CD4-positive, CD25-positive, alpha-beta regulatory T cell (primary cell): ENCODE results near the gene GRIN1. TPM values are rescaled to one million over a fixed set of nuclear protein-coding genes. Genes with fewer than 3 reads are reported as not detected.

Experiments used
- ATAC-seq, 2 donors: fragments of 150-1000 bp; cut with Tn5 transposase; one replicate each; pipeline ENCODE4 v1.10.0; 2021; ENCODE audit warnings: low read depth in 2 of 2, moderate number of reproducible peaks in 2 of 2, moderate library complexity in 1 of 2
- DNase-seq, 3 donors: peaks; one replicate each; pipeline versions ENCODE4 v3.0.0 to v3.0.0-alpha.2; 2012 to 2022; ENCODE audit warnings: mixed read lengths in 1 of 3
- H3K27ac ChIP-seq: one replicate; pipeline ENCODE4 v1.7.0; 2013; ENCODE audit warnings: mild to moderate bottlenecking, low read length; ENCODE audit not compliant: insufficient read depth, poor library complexity, severe bottlenecking
- H3K27me3 ChIP-seq: one replicate; pipeline ENCODE4 v1.7.0; 2013; ENCODE audit warnings: low read length; ENCODE audit not compliant: control insufficient read depth, insufficient read depth
- H3K36me3 ChIP-seq: one replicate; pipeline ENCODE4 v1.7.0; 2013; ENCODE audit warnings: mild to moderate bottlenecking, low read length, moderate library complexity; ENCODE audit not compliant: control insufficient read depth, insufficient read depth
- H3K4me1 ChIP-seq: 2 replicates; pipeline ENCODE4 v1.7.0; 2013; ENCODE audit warnings: mild to moderate bottlenecking, low read length; ENCODE audit not compliant: insufficient read depth, control insufficient read depth, poor library complexity, severe bottlenecking
- H3K4me3 ChIP-seq: one replicate; pipeline ENCODE4 v1.7.0; 2013; ENCODE audit warnings: low read depth, mild to moderate bottlenecking, low read length, moderate library complexity
- H3K9me3 ChIP-seq, 2 experiments: 1 replicate in 1 of 2; 2 replicates in 1 of 2; pipeline ENCODE4 v1.7.0; 2013; ENCODE audit warnings: low read length in 2 of 2, mild to moderate bottlenecking in 1 of 2, moderate library complexity in 1 of 2; ENCODE audit not compliant: control insufficient read depth in 2 of 2
- H3K27ac Mint-ChIP-seq, 3 donors: one replicate each; pipeline ENCODE4 v1.8.0; 2020 to 2022; ENCODE audit warnings: mild to moderate bottlenecking in 3 of 3, mixed read lengths in 3 of 3, moderate library complexity in 2 of 3
- H3K27me3 Mint-ChIP-seq: one replicate; pipeline ENCODE4 v1.8.0; 2022; ENCODE audit warnings: mild to moderate bottlenecking, mixed read lengths
- H3K36me3 Mint-ChIP-seq: one replicate; pipeline ENCODE4 v1.8.0; 2020; ENCODE audit warnings: mixed read lengths
- H3K4me1 Mint-ChIP-seq, 4 donors: one replicate each; pipeline ENCODE4 v1.8.0; 2020 to 2022; ENCODE audit warnings: mixed read lengths in 4 of 4, mild to moderate bottlenecking in 1 of 4
- H3K4me3 Mint-ChIP-seq, 4 donors: one replicate each; pipeline ENCODE4 v1.8.0; 2020 to 2022; ENCODE audit warnings: mild to moderate bottlenecking in 4 of 4, mixed read lengths in 4 of 4, moderate library complexity in 3 of 4
- H3K9me3 Mint-ChIP-seq, 7 donors: one replicate each; pipeline ENCODE4 v1.8.0; 2020 to 2022; ENCODE audit warnings: mixed read lengths in 7 of 7, mild to moderate bottlenecking in 3 of 7, moderate library complexity in 2 of 7
- polyA plus RNA-seq, 4 donors: library from polyadenylated mRNA; unstranded; fragments of 300-500 nt; fragmentation: Illumina TruSeq; gene quantifications; one replicate each; pipeline ENCODE4 v1.2.3, GENCODE V29; 2021
- total RNA-seq: library from RNA; stranded (reverse); gene quantifications from one replicate; pipeline ENCODE4 v1.2.3, GENCODE V29; 2022

Gene GRIN1
- total and polyA plus RNA-seq, 5 donors from 2014 or later, result not detected

DNA sequence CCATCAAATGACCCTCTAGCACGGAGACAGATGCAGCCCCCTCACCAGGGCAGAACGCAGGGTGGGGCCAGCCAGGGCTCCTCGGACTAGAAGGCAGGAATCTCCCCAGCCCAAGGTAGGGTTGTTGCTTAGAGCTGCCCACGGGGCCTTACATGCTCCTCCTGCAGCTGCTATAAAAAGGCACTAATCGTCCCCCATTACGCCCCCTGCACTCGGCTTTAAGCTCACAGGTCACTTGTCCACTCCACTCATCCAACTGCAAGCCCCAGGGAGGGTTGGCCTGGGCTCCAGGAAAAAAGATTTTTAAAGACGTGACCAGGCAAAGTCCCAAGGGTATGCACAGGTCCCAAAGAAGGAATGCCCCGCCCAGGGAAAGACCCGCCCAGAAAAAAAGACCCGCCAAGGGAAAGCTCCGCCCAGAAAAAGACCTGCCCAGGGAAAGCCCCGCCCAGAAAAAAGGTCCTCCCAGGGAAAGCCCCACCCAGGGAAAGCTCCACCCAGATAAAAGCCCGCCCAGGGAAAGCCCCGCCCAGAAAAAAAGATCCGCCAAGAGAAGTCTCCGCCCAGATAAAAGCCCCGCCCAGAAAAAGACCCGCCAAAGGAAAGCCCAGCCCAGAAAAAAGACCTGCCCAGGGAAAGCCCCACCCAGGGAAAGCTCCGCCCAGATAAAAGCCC lies 11.1 kb downstream of the GRIN1 start:
- no peak overlapping the region for H3K27ac Mint-ChIP-seq
- no peaks in the 10 kb centered on the region for H3K9me3 ChIP-seq
- no peaks in the 10 kb centered on the region for H3K36me3 Mint-ChIP-seq
- H3K4me1 Mint-ChIP-seq, result peaks cover 0 to 6% (median 0%) of the 10 kb centered on the region in 4 donors
- H3K4me1 ChIP-seq, result no peaks in the 10 kb centered on the region
- DNase-seq, result no peak
- peaks cover 6% of the 10 kb centered on the region for H3K27me3 Mint-ChIP-seq
- no peaks in the 10 kb centered on the region for H3K36me3 ChIP-seq
- no peaks in the 10 kb centered on the region for H3K27me3 ChIP-seq
- no peak overlapping the region for H3K27ac ChIP-seq
- H3K4me3 Mint-ChIP-seq, result no peak overlapping the region
- no peaks in the 10 kb centered on the region for H3K9me3 Mint-ChIP-seq
- no peak overlapping the region for H3K4me3 ChIP-seq
- ATAC-seq, result no peak

DNA sequence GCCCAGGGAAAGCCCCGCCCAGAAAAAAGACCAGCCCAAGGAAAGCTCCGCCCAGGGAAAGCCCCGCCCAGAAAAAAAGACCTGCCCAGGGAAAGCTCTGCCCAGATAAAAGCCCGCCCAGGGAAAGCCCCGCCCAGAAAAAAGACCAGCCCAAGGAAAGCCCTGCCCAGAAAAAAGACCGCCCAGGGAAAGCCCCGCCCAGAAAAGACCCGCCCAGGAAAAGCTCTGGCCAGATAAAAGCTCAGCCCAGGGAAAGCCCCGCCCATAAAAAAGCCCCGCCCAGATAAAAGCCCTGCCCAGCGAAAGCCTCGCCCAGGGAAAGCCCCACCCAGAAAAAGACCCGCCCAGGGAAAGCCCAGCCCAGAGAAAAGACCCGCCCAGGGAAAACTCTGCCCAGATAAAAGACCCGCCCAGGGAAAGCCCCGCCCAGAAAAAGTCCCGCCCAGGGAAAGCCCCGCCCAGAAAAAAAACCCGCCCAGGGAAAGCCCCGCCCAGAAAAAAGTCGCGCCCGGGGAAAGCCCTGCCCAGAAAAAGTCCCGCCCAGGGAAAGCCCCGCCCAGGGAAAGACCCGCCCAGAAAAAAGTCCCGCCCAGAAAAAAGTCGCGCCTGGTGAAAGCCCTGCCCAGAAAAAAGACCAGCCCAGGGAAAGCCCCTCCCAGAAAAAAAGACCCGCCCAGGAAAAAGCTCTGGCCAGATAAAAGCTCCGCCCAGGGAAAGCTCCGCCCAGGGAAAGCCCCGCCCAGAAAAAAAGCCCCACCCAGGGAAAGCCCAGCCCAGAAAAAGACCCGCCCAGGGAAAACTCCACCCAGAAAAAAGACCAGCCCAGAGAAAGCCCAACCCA lies 11.9 kb downstream of the GRIN1 start:
- no peak for ATAC-seq
- no peak for DNase-seq
- peak overlapping the region; percentile 33 for H3K27ac ChIP-seq
- no peak overlapping the region for H3K4me3 ChIP-seq
- no peaks in the 10 kb centered on the region for H3K9me3 Mint-ChIP-seq
- no peaks in the 10 kb centered on the region for H3K36me3 ChIP-seq
- H3K4me1 Mint-ChIP-seq, result peaks cover 0 to 6% (median 0%) of the 10 kb centered on the region in 4 donors
- H3K9me3 ChIP-seq, result no peaks in the 10 kb centered on the region
- no peaks in the 10 kb centered on the region for H3K27me3 ChIP-seq
- no peaks in the 10 kb centered on the region for H3K4me1 ChIP-seq
- H3K27me3 Mint-ChIP-seq, result peaks cover 9% of the 10 kb centered on the region
- no peak overlapping the region for H3K27ac Mint-ChIP-seq
- no peaks in the 10 kb centered on the region for H3K36me3 Mint-ChIP-seq
- no peak overlapping the region for H3K4me3 Mint-ChIP-seq

DNA sequence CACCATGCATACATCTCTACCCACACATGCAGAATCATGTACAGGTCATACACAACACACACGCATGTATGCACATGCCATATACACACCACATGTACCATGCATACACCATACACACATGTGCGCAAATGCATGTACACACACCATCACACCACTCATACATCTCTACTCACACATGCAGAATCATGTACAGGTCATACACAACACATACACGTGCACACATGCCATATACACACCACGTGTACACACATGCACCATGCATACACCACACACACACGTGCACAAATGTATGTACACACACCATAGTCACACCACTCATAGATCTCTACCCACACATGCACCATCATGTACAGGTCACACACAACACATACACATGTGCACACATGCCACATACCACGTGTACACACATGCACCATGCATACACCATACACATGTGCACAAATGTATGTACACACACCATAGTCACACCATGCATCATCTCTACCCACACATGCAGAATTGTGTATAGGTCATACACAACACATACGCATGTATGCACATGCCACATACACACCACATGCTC lies 14.0 kb downstream of the GRIN1 start:
- H3K27ac Mint-ChIP-seq, result no peak overlapping the region

DNA sequence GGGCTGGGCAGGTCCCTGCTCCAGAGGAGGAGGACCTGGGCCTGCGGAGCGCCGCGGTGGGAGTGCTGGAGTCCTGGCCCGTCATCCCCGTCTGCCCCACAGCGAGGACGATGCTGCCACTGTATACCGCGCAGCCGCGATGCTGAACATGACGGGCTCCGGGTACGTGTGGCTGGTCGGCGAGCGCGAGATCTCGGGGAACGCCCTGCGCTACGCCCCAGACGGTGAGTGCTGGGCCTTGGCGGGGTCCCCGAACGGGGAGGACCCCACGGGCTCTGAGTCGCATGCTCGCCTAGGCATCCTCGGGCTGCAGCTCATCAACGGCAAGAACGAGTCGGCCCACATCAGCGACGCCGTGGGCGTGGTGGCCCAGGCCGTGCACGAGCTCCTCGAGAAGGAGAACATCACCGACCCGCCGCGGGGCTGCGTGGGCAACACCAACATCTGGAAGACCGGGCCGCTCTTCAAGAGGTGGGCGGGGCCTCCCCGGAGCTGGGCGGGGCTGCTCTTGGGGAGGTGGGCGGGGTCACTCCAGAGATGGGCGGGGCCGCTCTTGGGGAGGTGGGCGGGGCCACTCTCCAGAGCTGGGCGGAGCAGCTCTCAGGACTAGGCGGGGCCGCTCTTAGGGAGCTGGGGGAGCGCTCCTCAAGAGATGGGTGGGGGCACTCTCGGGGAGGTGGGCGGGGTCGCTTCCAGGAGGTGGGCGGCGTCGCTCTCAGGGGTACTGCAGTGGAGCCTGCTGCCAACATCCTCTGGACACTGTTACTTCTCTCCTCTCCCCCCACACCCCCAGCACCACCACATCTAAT lies 17.8 kb downstream of the GRIN1 start:
- H3K4me1 Mint-ChIP-seq, result peaks cover 0 to 32% (median 3%) of the 10 kb centered on the region in 4 donors
- Histone ChIP-seq H3K9me3 (no peaks in the 10 kb centered on the region), H3K4me3 (no peak overlapping the region), H3K4me1 (peaks cover 18% of the 10 kb centered on the region), H3K27ac (no peak overlapping the region), H3K27me3 (peaks cover 11% of the 10 kb centered on the region), H3K36me3 (no peaks in the 10 kb centered on the region)
- H3K9me3 Mint-ChIP-seq, result no peaks in the 10 kb centered on the region
- H3K36me3 Mint-ChIP-seq, result no peaks in the 10 kb centered on the region
- ATAC-seq, result peak; percentile 65 to 69
- peaks cover 38% of the 10 kb centered on the region for H3K27me3 Mint-ChIP-seq
- no peak overlapping the region for H3K27ac Mint-ChIP-seq
- peak; percentile 36 to 51 (median 50) for DNase-seq
- peak overlapping the region in 2 of 4 donors; percentile 56 to 74 for H3K4me3 Mint-ChIP-seq

More for the DNA sequence above, 14.0 kb downstream of the GRIN1 start:
- H3K27ac ChIP-seq, result no peak overlapping the region
- Mint-ChIP-seq H3K4me1 (peaks cover 0 to 22% (median 0%) of the 10 kb centered on the region in 4 donors), H3K27me3 (peaks cover 20% of the 10 kb centered on the region), H3K9me3 (no peaks in the 10 kb centered on the region), H3K4me3 (no peak overlapping the region), H3K36me3 (no peaks in the 10 kb centered on the region)
- H3K9me3 ChIP-seq, result no peaks in the 10 kb centered on the region
- peaks cover 6% of the 10 kb centered on the region for H3K27me3 ChIP-seq
- H3K4me1 ChIP-seq, result peaks cover 13% of the 10 kb centered on the region
- ATAC-seq (no peak), DNase-seq (no peak)
- H3K4me3 ChIP-seq, result no peak overlapping the region
- no peaks in the 10 kb centered on the region for H3K36me3 ChIP-seq

DNA sequence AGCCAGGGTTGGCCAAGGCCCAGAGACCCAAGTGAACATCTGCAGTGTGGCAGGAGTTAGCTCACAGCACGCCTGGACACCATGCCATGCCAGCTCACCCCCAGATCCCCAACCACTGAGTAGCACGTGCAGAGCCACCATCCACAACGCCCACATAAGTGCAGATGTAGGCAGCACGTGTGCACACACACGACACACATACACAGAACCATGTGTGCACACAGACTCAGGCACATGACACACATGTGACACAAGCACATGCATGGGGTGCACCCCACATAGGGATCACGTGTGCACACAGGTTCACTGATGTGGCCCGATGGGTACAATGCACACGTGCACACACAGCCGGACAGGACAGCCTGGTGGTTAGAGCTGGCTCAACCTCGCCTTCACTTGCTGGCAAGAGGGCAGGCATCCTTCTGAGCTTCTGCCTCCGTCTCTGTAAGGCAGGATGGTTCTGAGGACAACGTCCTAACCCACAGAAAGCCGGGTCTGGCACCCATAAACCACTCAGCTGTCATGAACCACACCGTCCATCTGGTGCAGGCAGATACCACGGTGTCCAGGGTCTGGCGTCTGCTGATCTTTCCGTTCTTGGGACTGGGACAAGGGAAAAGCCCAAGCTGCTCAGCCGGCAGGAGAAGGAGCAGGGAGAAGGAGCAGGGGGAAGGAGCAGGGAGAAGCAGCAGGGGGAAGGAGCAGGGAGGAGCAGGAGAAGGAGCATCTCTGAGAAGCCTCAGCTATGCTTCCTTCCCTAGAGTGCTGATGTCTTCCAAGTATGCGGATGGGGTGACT lies 18.9 kb downstream of the GRIN1 start:
- Histone ChIP-seq H3K27ac (no peak overlapping the region), H3K9me3 (no peaks in the 10 kb centered on the region), H3K4me3 (no peak overlapping the region), H3K36me3 (no peaks in the 10 kb centered on the region), H3K27me3 (peaks cover 11% of the 10 kb centered on the region), H3K4me1 (peaks cover 18% of the 10 kb centered on the region)
- no peaks in the 10 kb centered on the region for H3K36me3 Mint-ChIP-seq
- peaks cover 0 to 33% (median 3%) of the 10 kb centered on the region in 4 donors for H3K4me1 Mint-ChIP-seq
- H3K4me3 Mint-ChIP-seq, result peak overlapping the region in 3 of 4 donors; percentile 17 to 54 (median 44)
- DNase-seq (no peak), ATAC-seq (no peak)
- H3K27me3 Mint-ChIP-seq, result peaks cover 38% of the 10 kb centered on the region
- H3K9me3 Mint-ChIP-seq, result no peaks in the 10 kb centered on the region
- H3K27ac Mint-ChIP-seq, result no peak overlapping the region

DNA sequence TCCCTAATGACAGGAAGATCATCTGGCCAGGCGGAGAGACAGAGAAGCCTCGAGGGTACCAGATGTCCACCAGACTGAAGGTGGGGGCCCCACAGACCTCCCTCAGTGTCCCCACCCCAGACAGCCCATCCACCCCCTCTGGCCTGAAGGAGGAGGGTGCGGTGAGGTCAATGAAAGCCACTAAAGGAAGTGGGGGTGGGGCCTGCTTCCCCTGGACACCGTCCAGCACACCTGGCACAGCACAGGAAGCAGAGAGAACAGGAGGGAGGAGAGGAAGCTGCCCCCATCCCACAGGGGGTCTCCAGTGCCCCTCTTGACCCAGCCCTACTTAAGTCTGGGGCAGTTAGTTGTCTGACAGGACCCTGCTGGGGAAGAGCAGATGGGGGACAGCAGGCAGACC lies 19.7 kb downstream of the GRIN1 start:
- Histone ChIP-seq H3K4me1 (peaks cover 18% of the 10 kb centered on the region), H3K9me3 (no peaks in the 10 kb centered on the region), H3K4me3 (no peak overlapping the region), H3K36me3 (no peaks in the 10 kb centered on the region), H3K27ac (no peak overlapping the region), H3K27me3 (peaks cover 11% of the 10 kb centered on the region)
- Mint-ChIP-seq H3K4me1 (peaks cover 0 to 35% (median 3%) of the 10 kb centered on the region in 4 donors), H3K27me3 (peaks cover 38% of the 10 kb centered on the region), H3K36me3 (no peaks in the 10 kb centered on the region), H3K27ac (no peak overlapping the region), H3K9me3 (no peaks in the 10 kb centered on the region), H3K4me3 (peak overlapping the region in 1 of 4 donors; percentile 44)
- ATAC-seq (no peak), DNase-seq (no peak)
